GM21737 (cell line): ENCODE data around the gene ZNF319.

Experiments
- ATAC-seq: cut with Tn5 transposase; IDR thresholded peaks from one replicate; pipeline ENCODE4 v1.9.1; 2021; ENCODE audit warnings: mild to moderate bottlenecking, moderate library complexity; ENCODE audit not compliant: unreplicated experiment

Gene ZNF319

GRCh38 chr16:58037365-58038057, 37.0 kb upstream of the ZNF319 start:
- no peak for ATAC-seq

- no peak for ATAC-seq
These were observed 36.5 kb upstream of the ZNF319 start for GRCh38 chr16:58036943-58037342.

GRCh38 chr16:58035356-58036170, 35.1 kb upstream of the ZNF319 start:
- ATAC-seq = no peak

GRCh38 chr16:58034774-58035173, 34.3 kb upstream of the ZNF319 start:
- no peak for ATAC-seq

GRCh38 chr16:58034128-58034685, 33.7 kb upstream of the ZNF319 start:
- ATAC-seq = no peak

GRCh38 chr16:58032710-58033293, 32.3 kb upstream of the ZNF319 start:
- no peak for ATAC-seq

- ATAC-seq = no peak
These were observed 30.7 kb upstream of the ZNF319 start for GRCh38 chr16:58031016-58031800.

GRCh38 chr16:58030136-58030840, 29.8 kb upstream of the ZNF319 start:
- no peak for ATAC-seq

GRCh38 chr16:58029410-58029809, 28.9 kb upstream of the ZNF319 start:
- ATAC-seq = no peak

- no peak for ATAC-seq
These were observed 28.1 kb upstream of the ZNF319 start for GRCh38 chr16:58028541-58029070.

- ATAC-seq = no peak
These were observed 27.5 kb upstream of the ZNF319 start for GRCh38 chr16:58027916-58028455.

- no peak for ATAC-seq
These were observed 26.9 kb upstream of the ZNF319 start for GRCh38 chr16:58027161-58027915.

GRCh38 chr16:58026705-58027160, 26.3 kb upstream of the ZNF319 start:
- no peak for ATAC-seq

GRCh38 chr16:58026139-58026704, 25.8 kb upstream of the ZNF319 start:
- ATAC-seq = no peak

GRCh38 chr16:58025351-58026138, 25.1 kb upstream of the ZNF319 start, which contains the start of gene MMP15:
Gene MMP15, plus strand, starts transcription at chr16:58025754. Its CDS starts 597 bp downstream, at chr16:58026351.
- peak; percentile 61 for ATAC-seq

- ATAC-seq = no peak
These were observed 24.2 kb upstream of the ZNF319 start for GRCh38 chr16:58024486-58025350.
